SK-N-SH (cell line): ENCODE results near the gene FOXL1. TPM values are rescaled to one million over a fixed set of nuclear protein-coding genes. Genes with fewer than 3 reads are reported as not detected.

Source experiments
- CTCF ChIA-PET: fragments of 300-600, 350-600 bp; formaldehyde crosslinking; extraction: SDS; loops from one replicate; lab custom pipeline; 2021; lab: Yijun Ruan, JAX
- POLR2A ChIA-PET: fragments of 350-600 bp; sonication (Branson Sonifier 250); formaldehyde crosslinking; extraction: SDS; loops from one replicate; lab custom pipeline; 2020; ENCODE audit warnings: antibody characterized with exemption, inconsistent platforms; lab: Yijun Ruan, JAX
- DNase-seq: peaks from one replicate; pipeline ENCODE4 v3.0.0; 2012
- H2AFZ ChIP-seq: fragments of 200-600 bp; sonication (generic); 2 replicates; pipeline ENCODE4 v1.8.1; 2016; ENCODE audit warnings: antibody characterized with exemption, mild to moderate bottlenecking, low read depth
- H3F3A ChIP-seq: fragments of 200-600 bp; sonication (generic); replicated peaks from 2 replicates; pipeline ENCODE3; 2016; ENCODE audit warnings: antibody characterized with exemption, mild to moderate bottlenecking; ENCODE audit not compliant: insufficient read depth
- H3K27ac ChIP-seq, 2 experiments: fragments of 200-500 bp in 1 of 2; fragments of 200-600 bp in 1 of 2; sonication (Bioruptor generic) in 1 of 2; sonication (generic), shearing (Covaris generic) in 1 of 2; 2 replicates each; pipeline versions ENCODE4 v1.5.1 to v1.6.1; 2014 to 2016; ENCODE audit warnings: low read depth in 2 of 2, inconsistent platforms in 1 of 2, low read length in 1 of 2, mild to moderate bottlenecking in 1 of 2, mixed read lengths in 1 of 2
- H3K27me3 ChIP-seq: fragments of 200-600 bp; sonication (generic), shearing (Covaris generic); 2 replicates; pipeline ENCODE4 v1.6.1; 2016; ENCODE audit warnings: mixed run types; ENCODE audit not compliant: insufficient read depth
- H3K36me3 ChIP-seq, 2 experiments: fragments of 200-500 bp in 1 of 2; fragments of 200-600 bp in 1 of 2; sonication (Bioruptor generic) in 1 of 2; sonication (generic) in 1 of 2; replicated peaks in 1 of 2; 2 replicates each; pipeline versions ENCODE3 to v1.5.1; 2014 to 2016; ENCODE audit warnings: low read length in 1 of 2, mild to moderate bottlenecking in 1 of 2; ENCODE audit not compliant: insufficient read depth in 2 of 2, control insufficient read depth in 1 of 2
- H3K4me1 ChIP-seq, 2 experiments: fragments of 200-500 bp in 1 of 2; fragments of 200-600 bp in 1 of 2; sonication (Bioruptor generic) in 1 of 2; sonication (generic), shearing (Covaris generic) in 1 of 2; 2 replicates each; pipeline versions ENCODE4 v1.5.1 to v1.6.1; 2014 to 2016; ENCODE audit warnings: low read depth in 1 of 2, low read length in 1 of 2, mixed run types in 1 of 2; ENCODE audit not compliant: insufficient read depth in 2 of 2, control insufficient read depth in 1 of 2
- H3K4me2 ChIP-seq: fragments of 200-600 bp; sonication (generic), shearing (Covaris generic); 2 replicates; pipeline ENCODE4 v1.6.1; 2017; ENCODE audit warnings: mixed run types
- H3K4me3 ChIP-seq, 2 experiments: fragments of 200-500 bp in 1 of 2; fragments of 200-600 bp in 1 of 2; sonication (Bioruptor generic) in 1 of 2; sonication (generic), shearing (Covaris generic) in 1 of 2; 2 replicates each; pipeline versions ENCODE4 v1.5.1 to v1.8.1; 2014 to 2016; ENCODE audit warnings: low read depth in 2 of 2, inconsistent platforms in 1 of 2, low read length in 1 of 2, mild to moderate bottlenecking in 1 of 2, mixed read lengths in 1 of 2, moderate library complexity in 1 of 2
- H3K79me2 ChIP-seq: fragments of 200-600 bp; sonication (generic); 2 replicates; pipeline ENCODE4 v1.8.1; 2017; ENCODE audit warnings: mild to moderate bottlenecking; ENCODE audit not compliant: insufficient read depth
- H3K9ac ChIP-seq: fragments of 200-600 bp; sonication (generic); 2 replicates; pipeline ENCODE4 v1.6.1; 2017; ENCODE audit warnings: mixed run types
- H3K9me2 ChIP-seq: fragments of 200-600 bp; sonication (generic); 2 replicates; pipeline ENCODE4 v1.6.1; 2017; ENCODE audit warnings: mixed run types
- H3K9me3 ChIP-seq: fragments of 200-600 bp; sonication (generic); 2 replicates; pipeline ENCODE4 v1.6.1; 2017; ENCODE audit warnings: mixed run types, mild to moderate bottlenecking, moderate library complexity
- H4K20me1 ChIP-seq: fragments of 200-600 bp; sonication (generic); 2 replicates; pipeline ENCODE4 v1.6.1; 2017; ENCODE audit warnings: mild to moderate bottlenecking, mixed run types; ENCODE audit not compliant: insufficient read depth
- EP300 ChIP-seq, 2 experiments: IDR thresholded peaks; 2 replicates each; pipeline versions ENCODE4 v1.4.0 to v1.6.1; 2012; ENCODE audit warnings: borderline replicate concordance in 1 of 2, low read depth in 1 of 2, low read length in 1 of 2
- FOXM1 ChIP-seq: IDR thresholded peaks from 2 replicates; pipeline ENCODE4 v1.4.0; 2012; ENCODE audit warnings: low read depth, mild to moderate bottlenecking
- GABPA ChIP-seq: IDR thresholded peaks from 2 replicates; pipeline ENCODE4 v1.4.0; 2012; ENCODE audit warnings: low read depth, mild to moderate bottlenecking
- MXI1 ChIP-seq: IDR thresholded peaks from 2 replicates; pipeline ENCODE4 v1.6.1; 2012; ENCODE audit warnings: mild to moderate bottlenecking, low read depth, low read length, improper control_type of control experiment
- RFX5 ChIP-seq: IDR thresholded peaks from 2 replicates; pipeline ENCODE4 v1.6.1; 2012; ENCODE audit warnings: mild to moderate bottlenecking, improper control_type of control experiment, low read length
- SMC3 ChIP-seq: IDR thresholded peaks from 2 replicates; pipeline ENCODE4 v1.6.1; 2012; ENCODE audit warnings: low read depth, low read length, improper control_type of control experiment
- TAF1 ChIP-seq: IDR thresholded peaks from 2 replicates; pipeline ENCODE4 v1.6.1; 2012; ENCODE audit warnings: low read depth, mild to moderate bottlenecking, low read length, moderate library complexity, borderline replicate concordance
- WGBS: methylation state at CpG from one replicate; pipeline ENCODE4 v1.1.6; 2017; ENCODE audit warnings: low lambda C conversion rate; 5-methylcytosine and 5-hydroxymethylcytosine counted together
- polyA plus RNA-seq, 3 experiments: library from polyadenylated mRNA; depleted of rRNA; stranded (reverse); fragments of >200 nt; gene quantifications; 2 replicates each; pipeline ENCODE4 v1.2.3, GENCODE V29; 2012
- TF ChIP-seq, protein P1 (sequence below): IDR thresholded peaks from 2 replicates; pipeline ENCODE4 v1.6.1; 2012; ENCODE audit warnings: mild to moderate bottlenecking, low read depth, low read length, moderate library complexity
- TF ChIP-seq, protein P2 (sequence below): IDR thresholded peaks from 2 replicates; pipeline ENCODE4; 2012
- TF ChIP-seq, protein P3 (sequence below): IDR thresholded peaks from 2 replicates; pipeline ENCODE4 v1.4.0; 2012; ENCODE audit warnings: low read depth, borderline replicate concordance

FOXL1 gene
- polyA plus RNA-seq, 1 of the 3 experiments (the other 2 are of a cell fraction), result 2.5 TPM

DNA sequence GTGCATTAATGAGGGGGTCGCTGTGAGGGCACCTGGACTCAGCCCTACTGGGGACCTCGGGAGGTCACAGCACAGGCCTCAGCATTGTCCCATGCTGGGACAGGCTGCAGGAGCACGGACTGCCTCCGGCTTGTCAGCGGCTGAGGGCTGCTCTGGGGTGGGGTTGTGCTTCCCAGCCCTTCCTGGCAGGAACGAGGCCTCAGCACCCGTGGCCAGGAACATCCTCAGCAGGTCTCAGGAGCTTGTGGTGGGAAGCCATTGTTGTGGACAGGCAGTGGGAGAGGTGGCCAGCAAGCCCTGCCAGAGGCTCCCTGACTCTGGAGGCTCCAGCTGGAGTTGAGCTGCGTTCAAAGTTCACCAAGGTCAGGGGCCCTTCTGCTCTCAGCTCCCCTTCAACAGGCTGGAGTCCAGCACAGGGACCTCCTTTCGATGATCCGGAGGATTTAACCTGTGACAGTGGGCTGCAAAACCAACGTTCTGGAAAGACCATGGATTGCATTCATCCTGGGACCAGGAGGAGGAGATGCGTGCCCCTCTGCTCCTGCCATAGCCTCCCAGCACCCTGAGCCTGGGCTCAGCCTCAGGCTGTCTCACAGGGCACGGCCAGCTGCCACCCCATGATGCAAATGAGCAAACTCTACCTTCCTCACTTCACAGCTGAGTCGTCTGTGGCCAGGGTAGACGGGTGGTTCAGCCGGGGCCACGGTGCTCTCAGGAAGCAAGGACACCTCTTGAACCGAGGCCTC is 32.6 kb downstream of the FOXL1 start:
- Histone ChIP-seq H3K27ac (peak overlapping the region in 1 of 2 experiments; percentile 90; a peak in 2 of 4 replicates), H3F3A (peaks cover 25% of the 10 kb centered on the region), H3K27me3 (no peaks in the 10 kb centered on the region), H3K36me3 (no peaks in the 10 kb centered on the region), H3K4me2 (0 out of 2 replicates have a peak overlapping the region, but pooled peaks have one; percentile 50), H3K9ac (no peak overlapping the region), H3K9me2 (no peaks in the 10 kb centered on the region), H3K9me3 (no peaks in the 10 kb centered on the region), H4K20me1 (no peaks in the 10 kb centered on the region), H3K4me1 (peaks cover 0 to 30% of the 10 kb centered on the region in 2 experiments; a peak in 3 of 4 replicates), H2AFZ (peak overlapping the region; percentile 62; the same call in 1 of the 2 replicates), H3K79me2 (no peaks in the 10 kb centered on the region), H3K4me3 (no peak overlapping the region)
- no peak for DNase-seq
- CTCF ChIA-PET, result no interaction called here
- POLR2A ChIA-PET, result no interaction called here
- TF ChIP-seq GABPA (no peak), MXI1 (no peak), EP300 (IDR thresholded peaks at IDR 0.05; ENCODE audit: borderline replicate concordance in 1 of 2, low read depth in 1 of 2, low read length in 1 of 2) (no peak), FOXM1 (no peak), TAF1 (no peak), RFX5 (no peak), SMC3 (no peak)
- TF ChIP-seq, protein P1, sequence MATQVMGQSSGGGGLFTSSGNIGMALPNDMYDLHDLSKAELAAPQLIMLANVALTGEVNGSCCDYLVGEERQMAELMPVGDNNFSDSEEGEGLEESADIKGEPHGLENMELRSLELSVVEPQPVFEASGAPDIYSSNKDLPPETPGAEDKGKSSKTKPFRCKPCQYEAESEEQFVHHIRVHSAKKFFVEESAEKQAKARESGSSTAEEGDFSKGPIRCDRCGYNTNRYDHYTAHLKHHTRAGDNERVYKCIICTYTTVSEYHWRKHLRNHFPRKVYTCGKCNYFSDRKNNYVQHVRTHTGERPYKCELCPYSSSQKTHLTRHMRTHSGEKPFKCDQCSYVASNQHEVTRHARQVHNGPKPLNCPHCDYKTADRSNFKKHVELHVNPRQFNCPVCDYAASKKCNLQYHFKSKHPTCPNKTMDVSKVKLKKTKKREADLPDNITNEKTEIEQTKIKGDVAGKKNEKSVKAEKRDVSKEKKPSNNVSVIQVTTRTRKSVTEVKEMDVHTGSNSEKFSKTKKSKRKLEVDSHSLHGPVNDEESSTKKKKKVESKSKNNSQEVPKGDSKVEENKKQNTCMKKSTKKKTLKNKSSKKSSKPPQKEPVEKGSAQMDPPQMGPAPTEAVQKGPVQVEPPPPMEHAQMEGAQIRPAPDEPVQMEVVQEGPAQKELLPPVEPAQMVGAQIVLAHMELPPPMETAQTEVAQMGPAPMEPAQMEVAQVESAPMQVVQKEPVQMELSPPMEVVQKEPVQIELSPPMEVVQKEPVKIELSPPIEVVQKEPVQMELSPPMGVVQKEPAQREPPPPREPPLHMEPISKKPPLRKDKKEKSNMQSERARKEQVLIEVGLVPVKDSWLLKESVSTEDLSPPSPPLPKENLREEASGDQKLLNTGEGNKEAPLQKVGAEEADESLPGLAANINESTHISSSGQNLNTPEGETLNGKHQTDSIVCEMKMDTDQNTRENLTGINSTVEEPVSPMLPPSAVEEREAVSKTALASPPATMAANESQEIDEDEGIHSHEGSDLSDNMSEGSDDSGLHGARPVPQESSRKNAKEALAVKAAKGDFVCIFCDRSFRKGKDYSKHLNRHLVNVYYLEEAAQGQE, result no peak
- TF ChIP-seq, protein P2, sequence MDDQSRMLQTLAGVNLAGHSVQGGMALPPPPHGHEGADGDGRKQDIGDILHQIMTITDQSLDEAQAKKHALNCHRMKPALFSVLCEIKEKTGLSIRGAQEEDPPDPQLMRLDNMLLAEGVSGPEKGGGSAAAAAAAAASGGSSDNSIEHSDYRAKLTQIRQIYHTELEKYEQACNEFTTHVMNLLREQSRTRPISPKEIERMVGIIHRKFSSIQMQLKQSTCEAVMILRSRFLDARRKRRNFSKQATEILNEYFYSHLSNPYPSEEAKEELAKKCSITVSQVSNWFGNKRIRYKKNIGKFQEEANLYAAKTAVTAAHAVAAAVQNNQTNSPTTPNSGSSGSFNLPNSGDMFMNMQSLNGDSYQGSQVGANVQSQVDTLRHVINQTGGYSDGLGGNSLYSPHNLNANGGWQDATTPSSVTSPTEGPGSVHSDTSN, result no peak
- TF ChIP-seq, protein P3, sequence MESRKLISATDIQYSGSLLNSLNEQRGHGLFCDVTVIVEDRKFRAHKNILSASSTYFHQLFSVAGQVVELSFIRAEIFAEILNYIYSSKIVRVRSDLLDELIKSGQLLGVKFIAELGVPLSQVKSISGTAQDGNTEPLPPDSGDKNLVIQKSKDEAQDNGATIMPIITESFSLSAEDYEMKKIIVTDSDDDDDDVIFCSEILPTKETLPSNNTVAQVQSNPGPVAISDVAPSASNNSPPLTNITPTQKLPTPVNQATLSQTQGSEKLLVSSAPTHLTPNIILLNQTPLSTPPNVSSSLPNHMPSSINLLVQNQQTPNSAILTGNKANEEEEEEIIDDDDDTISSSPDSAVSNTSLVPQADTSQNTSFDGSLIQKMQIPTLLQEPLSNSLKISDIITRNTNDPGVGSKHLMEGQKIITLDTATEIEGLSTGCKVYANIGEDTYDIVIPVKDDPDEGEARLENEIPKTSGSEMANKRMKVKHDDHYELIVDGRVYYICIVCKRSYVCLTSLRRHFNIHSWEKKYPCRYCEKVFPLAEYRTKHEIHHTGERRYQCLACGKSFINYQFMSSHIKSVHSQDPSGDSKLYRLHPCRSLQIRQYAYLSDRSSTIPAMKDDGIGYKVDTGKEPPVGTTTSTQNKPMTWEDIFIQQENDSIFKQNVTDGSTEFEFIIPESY, result no peak
- 50% methylated on average over 9 of the region's 18 CpGs for WGBS
